Measurements from ENCODE around the gene LRIG1. TPM values are rescaled to one million over a fixed set of nuclear protein-coding genes. Genes with fewer than 3 reads are reported as not detected.

The LRIG1 gene
- total and polyA plus RNA-seq, 2 of the 8 experiments (the other 6 are each of a cell fraction or from before 2014, with no cell fraction given) = 78.1 to 88.7 TPM

- no peaks in the 10 kb centered on the region; the same call in 1 of the 2 replicates for H3K23me2 ChIP-seq (ENCODE audit: low read depth, low read length)
- no peak overlapping the region for H3K4me3 ChIP-seq (ENCODE audit: extremely low read depth in 1 of 4, insufficient read depth in 2 of 4, low read depth in 3 of 4, low read length in 4 of 4)
- peaks cover 3% of the 10 kb centered on the region for H3K79me1 ChIP-seq (ENCODE audit: low read depth, low read length)
- H2BK15ac ChIP-seq (ENCODE audit: low read length) = no peak overlapping the region
- no peak overlapping the region for H4K5ac ChIP-seq (ENCODE audit: insufficient read length, low read depth, low read length)
- H2BK5ac ChIP-seq (ENCODE audit: low read depth, low read length) = no peak overlapping the region
- POLR2A ChIA-PET (ENCODE audit: partially characterized antibody) = interaction anchor here (0.8 to 3.4 kb wide), 5 partner anchors 9 to 65 kb away, joined by 3 to 9 read pairs (median 3); no protein-coding TSS in a partner anchor
- WGBS, 2 experiments (ENCODE audit: extremely low coverage in 1 of 2, insufficient coverage in 1 of 2, insufficient read length in 1 of 2, insufficient replicate concordance in 2 of 2, low coverage in 1 of 2, low lambda C conversion rate in 2 of 2, missing lambda C conversion rate in 1 of 2) = 92% methylated on average over 3 of the region's 3 CpGs; no CpG with 5 or more reads in 1 of the 2 experiments
- no peak overlapping the region for H2BK120ac ChIP-seq (replicated peaks; ENCODE audit: low read depth, low read length)
- H3K27ac ChIP-seq (ENCODE audit: low read depth, low read length) = no peak overlapping the region
- no peak overlapping the region for H2AFZ ChIP-seq (ENCODE audit: low read length)
- no peak overlapping the region for H3K14ac ChIP-seq (ENCODE audit: insufficient read length)
- H4K91ac ChIP-seq (replicated peaks; ENCODE audit: insufficient read length, low read length) = no peak overlapping the region
- H3K4me2 ChIP-seq (ENCODE audit: insufficient read depth in 1 of 2, low read depth in 2 of 2, low read length in 2 of 2) = no peak overlapping the region
- CTCF ChIA-PET (ENCODE audit: partially characterized antibody) = interaction anchor here (0.6 to 2.1 kb wide), 5 partner anchors 22 to 357 kb away, joined by 3 to 7 read pairs (median 3); no protein-coding TSS in a partner anchor
- H2AK5ac ChIP-seq (ENCODE audit: low read depth, low read length) = no peak overlapping the region
- no peak overlapping the region for H3K4ac ChIP-seq (replicated peaks; ENCODE audit: insufficient read length, low read depth, low read length)
- DNase-seq (ENCODE audit: low read depth in 1 of 2, low spot score in 2 of 2) (no peak), FAIRE-seq (no peak)
- no peak overlapping the region for H2BK20ac ChIP-seq (ENCODE audit: low read length)
- peaks cover 30 to 100% of the 10 kb centered on the region in 2 experiments for H3K79me2 ChIP-seq (ENCODE audit: control insufficient read depth in 1 of 2, insufficient read depth in 2 of 2, low read length in 2 of 2)
- no peak overlapping the region for H3K56ac ChIP-seq (replicated peaks; ENCODE audit: insufficient read length, low read depth, low read length)
- peaks cover 24 to 25% of the 10 kb centered on the region in 2 experiments for H4K20me1 ChIP-seq (replicated peaks in 1 of 2; ENCODE audit: control insufficient read depth in 1 of 2, insufficient read depth in 2 of 2, low read length in 2 of 2)
- TF ChIP-seq JUN (IDR thresholded peaks at IDR 0.05; ENCODE audit: low read depth, low read length) = no peak
- no peak for TF ChIP-seq SP2 (IDR thresholded peaks at IDR 0.05; ENCODE audit: low read length)
- peak; percentile 88 for TF ChIP-seq CEBPB (IDR thresholded peaks at IDR 0.05; ENCODE audit: low read depth, low read length)
- H3K9ac ChIP-seq (replicated peaks in 1 of 4; ENCODE audit: extremely low read depth in 1 of 4, low read depth in 3 of 4, low read length in 3 of 4) = no peak overlapping the region; a peak in 1 of 7 replicates
- H3K4me1 ChIP-seq (replicated peaks in 1 of 4; ENCODE audit: control insufficient read depth in 3 of 4, insufficient read depth in 4 of 4, low read length in 3 of 4) = peaks cover 0 to 16% (median 8%) of the 10 kb centered on the region in 4 experiments; a peak in 5 of 7 replicates
- peaks cover 9 to 28% (median 18%) of the 10 kb centered on the region in 4 experiments for H3K36me3 ChIP-seq (ENCODE audit: control insufficient read depth in 2 of 4, insufficient read depth in 4 of 4, low read length in 3 of 4)
- H3K18ac ChIP-seq (ENCODE audit: extremely low read depth, low read length) = no peak overlapping the region
- no peaks in the 10 kb centered on the region for H3K9me3 ChIP-seq (ENCODE audit: insufficient read depth in 2 of 2, low read depth in 1 of 2, low read length in 1 of 2)
- no peak overlapping the region; the same call in 1 of the 2 replicates for H2BK12ac ChIP-seq (ENCODE audit: low read depth, low read length)
- no peak overlapping the region for H4K8ac ChIP-seq (ENCODE audit: extremely low read depth, insufficient read depth, low read length)
- no peaks in the 10 kb centered on the region for H3K27me3 ChIP-seq (replicated peaks in 1 of 4; ENCODE audit: control insufficient read depth in 3 of 4, extremely low read depth in 1 of 4, insufficient read depth in 3 of 4, low read length in 3 of 4)
- H3K23ac ChIP-seq (ENCODE audit: insufficient read length) = no peak overlapping the region
Measured at GRCh38 chr3:66464512-66464894, 36.3 kb downstream of the LRIG1 start.
